ENCODE measurements around the gene TCF12. TPM values are rescaled to one million over a fixed set of nuclear protein-coding genes. Genes with fewer than 3 reads are reported as not detected.

Gene TCF12
- total RNA-seq, 1 donor from 2014 or later, result 112 TPM

GRCh38 chr15:57048930-57049549 is 130.6 kb downstream of the TCF12 start:
- TF ChIP-seq EZH2 (IDR thresholded peaks at IDR 0.05; ENCODE audit: insufficient read depth, low read length) (no peak), CTCF (IDR thresholded peaks at IDR 0.05; ENCODE audit: insufficient read depth, low read depth, low read length) (no peak)
- H3K9ac ChIP-seq (ENCODE audit: low read length), result no peak overlapping the region
- no peak overlapping the region for H3K4me3 Mint-ChIP-seq (ENCODE audit: unreplicated experiment)
- H3K9me3 Mint-ChIP-seq (ENCODE audit: unreplicated experiment), result peaks cover 2% of the 10 kb centered on the region
- peak overlapping the region; percentile 51 for H3K27ac ChIP-seq (ENCODE audit: low read depth, low read length)
- FAIRE-seq (no peak), DNase-seq (ENCODE audit: low read depth) (peak; percentile 39)
- peaks cover 43% of the 10 kb centered on the region for H3K4me1 Mint-ChIP-seq (ENCODE audit: low read depth, unreplicated experiment)
- H3K27me3 ChIP-seq (ENCODE audit: insufficient read depth, low read length), result no peaks in the 10 kb centered on the region
- no peaks in the 10 kb centered on the region for H3K9me3 ChIP-seq (ENCODE audit: insufficient read depth, low read depth, low read length)
- H3K36me3 ChIP-seq (ENCODE audit: insufficient read depth, low read length), result no peaks in the 10 kb centered on the region
- peaks cover 97% of the 10 kb centered on the region for H3K79me2 ChIP-seq (ENCODE audit: insufficient read depth, low read length)
- H3K4me2 ChIP-seq (ENCODE audit: low read length), result peak overlapping the region; percentile 27
- H3K4me1 ChIP-seq (ENCODE audit: insufficient read depth, low read length), result peaks cover 13% of the 10 kb centered on the region
- H3K36me3 Mint-ChIP-seq (ENCODE audit: low read depth, unreplicated experiment), result peaks cover 3% of the 10 kb centered on the region
- H3K27me3 Mint-ChIP-seq (ENCODE audit: low read depth, unreplicated experiment), result no peaks in the 10 kb centered on the region
- no peak overlapping the region for H3K4me3 ChIP-seq (ENCODE audit: insufficient read depth, low read depth, low read length)
- peaks cover 40% of the 10 kb centered on the region for H4K20me1 ChIP-seq (ENCODE audit: insufficient read depth, low read length)
- H2AFZ ChIP-seq (ENCODE audit: low read depth, low read length), result no peak overlapping the region
- peak overlapping the region; percentile 82 for H3K27ac Mint-ChIP-seq (ENCODE audit: unreplicated experiment)

- no peaks in the 10 kb centered on the region for H3K9me3 Mint-ChIP-seq (ENCODE audit: unreplicated experiment)
- Histone ChIP-seq H2AFZ (ENCODE audit: low read depth, low read length) (no peak overlapping the region), H3K4me2 (ENCODE audit: low read length) (no peak overlapping the region), H3K4me3 (ENCODE audit: insufficient read depth, low read depth, low read length) (no peak overlapping the region), H3K27ac (ENCODE audit: low read depth, low read length) (no peak overlapping the region), H3K9me3 (ENCODE audit: insufficient read depth, low read depth, low read length) (no peaks in the 10 kb centered on the region), H3K36me3 (ENCODE audit: insufficient read depth, low read length) (no peaks in the 10 kb centered on the region), H3K27me3 (ENCODE audit: insufficient read depth, low read length) (no peaks in the 10 kb centered on the region), H4K20me1 (ENCODE audit: insufficient read depth, low read length) (peaks cover 24% of the 10 kb centered on the region), H3K9ac (ENCODE audit: low read length) (no peak overlapping the region), H3K79me2 (ENCODE audit: insufficient read depth, low read length) (peaks cover 100% of the 10 kb centered on the region), H3K4me1 (ENCODE audit: insufficient read depth, low read length) (peaks cover 22% of the 10 kb centered on the region)
- no peak for FAIRE-seq
- H3K27ac Mint-ChIP-seq (ENCODE audit: unreplicated experiment), result no peak overlapping the region
- H3K4me3 Mint-ChIP-seq (ENCODE audit: unreplicated experiment), result no peak overlapping the region
- peaks cover 3% of the 10 kb centered on the region for H3K36me3 Mint-ChIP-seq (ENCODE audit: low read depth, unreplicated experiment)
- no peaks in the 10 kb centered on the region for H3K27me3 Mint-ChIP-seq (ENCODE audit: low read depth, unreplicated experiment)
- peaks cover 45% of the 10 kb centered on the region for H3K4me1 Mint-ChIP-seq (ENCODE audit: low read depth, unreplicated experiment)
- TF ChIP-seq EZH2 (IDR thresholded peaks at IDR 0.05; ENCODE audit: insufficient read depth, low read length) (no peak), CTCF (IDR thresholded peaks at IDR 0.05; ENCODE audit: insufficient read depth, low read depth, low read length) (no peak)
- no peak for DNase-seq (ENCODE audit: low read depth)
These were observed 135.0 kb downstream of the TCF12 start for GRCh38 chr15:57053470-57053869.

DNA sequence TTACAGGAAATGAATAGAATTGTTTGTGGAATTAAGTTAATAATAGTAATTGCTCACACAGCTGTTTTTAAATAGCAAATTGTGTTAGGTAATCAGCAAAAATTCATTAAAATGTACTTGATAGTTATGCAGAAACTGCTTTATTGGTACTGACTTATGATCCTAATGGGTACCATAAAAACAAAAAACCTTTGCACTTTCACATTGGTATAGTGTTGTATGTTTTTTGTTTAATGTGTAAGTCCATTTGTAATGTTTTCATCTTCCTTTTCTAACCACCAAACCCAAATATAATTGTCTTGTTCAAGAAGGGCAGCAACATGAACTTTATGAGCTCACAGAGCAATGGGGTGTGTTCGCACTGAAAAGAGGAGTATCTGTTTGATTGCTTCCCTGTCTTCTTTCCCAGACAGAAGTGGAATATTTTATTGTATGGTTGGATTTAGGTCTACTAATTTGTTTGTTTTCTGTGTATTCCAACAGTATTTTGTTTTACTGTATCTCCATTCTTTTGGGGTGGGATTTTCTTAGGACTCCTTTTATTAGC is 135.8 kb downstream of the TCF12 start:
- Histone ChIP-seq H3K27ac (ENCODE audit: low read depth, low read length) (no peak overlapping the region), H3K79me2 (ENCODE audit: insufficient read depth, low read length) (peaks cover 100% of the 10 kb centered on the region), H3K4me1 (ENCODE audit: insufficient read depth, low read length) (peaks cover 21% of the 10 kb centered on the region), H4K20me1 (ENCODE audit: insufficient read depth, low read length) (peaks cover 20% of the 10 kb centered on the region), H3K9me3 (ENCODE audit: insufficient read depth, low read depth, low read length) (no peaks in the 10 kb centered on the region), H3K9ac (ENCODE audit: low read length) (no peak overlapping the region), H3K4me2 (ENCODE audit: low read length) (no peak overlapping the region), H3K4me3 (ENCODE audit: insufficient read depth, low read depth, low read length) (no peak overlapping the region), H3K27me3 (ENCODE audit: insufficient read depth, low read length) (no peaks in the 10 kb centered on the region), H2AFZ (ENCODE audit: low read depth, low read length) (no peak overlapping the region), H3K36me3 (ENCODE audit: insufficient read depth, low read length) (no peaks in the 10 kb centered on the region)
- no peak overlapping the region for H3K4me3 Mint-ChIP-seq (ENCODE audit: unreplicated experiment)
- no peaks in the 10 kb centered on the region for H3K27me3 Mint-ChIP-seq (ENCODE audit: low read depth, unreplicated experiment)
- no peak overlapping the region for H3K27ac Mint-ChIP-seq (ENCODE audit: unreplicated experiment)
- no peak for TF ChIP-seq CTCF (IDR thresholded peaks at IDR 0.05; ENCODE audit: insufficient read depth, low read depth, low read length)
- TF ChIP-seq EZH2 (IDR thresholded peaks at IDR 0.05; ENCODE audit: insufficient read depth, low read length), result no peak
- no peaks in the 10 kb centered on the region for H3K9me3 Mint-ChIP-seq (ENCODE audit: unreplicated experiment)
- DNase-seq (ENCODE audit: low read depth) (no peak), FAIRE-seq (no peak)
- H3K36me3 Mint-ChIP-seq (ENCODE audit: low read depth, unreplicated experiment), result peaks cover 3% of the 10 kb centered on the region
- peaks cover 44% of the 10 kb centered on the region for H3K4me1 Mint-ChIP-seq (ENCODE audit: low read depth, unreplicated experiment)
